ENCODE results near the gene TIAM2. TPM values are rescaled to one million over a fixed set of nuclear protein-coding genes. Genes with fewer than 3 reads are reported as not detected.

The TIAM2 gene
- total RNA-seq, 2 experiments from 2014 or later: 4.4 to 5.3 TPM

DNA sequence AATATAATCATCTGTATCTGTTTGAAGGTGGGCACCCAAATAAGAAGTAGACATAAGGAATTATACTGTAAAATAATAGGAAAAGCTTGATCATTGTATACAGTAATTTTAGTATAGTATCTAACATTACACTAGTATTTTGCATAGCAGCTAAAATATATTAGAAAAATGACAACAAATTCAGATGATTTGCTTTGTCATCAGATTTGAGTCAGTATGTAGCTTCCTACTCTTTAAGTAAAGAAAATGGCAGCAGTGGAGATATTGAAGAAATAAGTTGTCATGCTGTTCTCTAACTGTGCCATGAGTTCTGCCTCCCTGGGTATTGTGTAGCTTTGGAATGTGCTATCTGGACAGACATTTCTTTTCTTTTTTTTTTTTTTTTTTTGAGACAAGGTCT is 74.4 kb downstream of the TIAM2 start:
- Histone ChIP-seq H3K4me3 (ENCODE audit: low read length) (no peak overlapping the region), H3K27me3 (ENCODE audit: control insufficient read depth in 1 of 2, insufficient read depth in 2 of 2, low read length in 2 of 2) (no peaks in the 10 kb centered on the region), H3K36me3 (ENCODE audit: insufficient read depth, low read length) (no peaks in the 10 kb centered on the region), H3K4me1 (ENCODE audit: insufficient read depth, low read length) (no peaks in the 10 kb centered on the region), H3K9me3 (ENCODE audit: control insufficient read depth in 1 of 2, insufficient read depth in 1 of 2, low read length in 2 of 2) (no peaks in the 10 kb centered on the region), H3K27ac (ENCODE audit: low read depth in 1 of 2, low read length in 2 of 2) (no peak overlapping the region)
- no peaks in the 10 kb centered on the region for H3K36me3 Mint-ChIP-seq (ENCODE audit: low read depth)
- intact Hi-C loops (cut with DNase I, micrococcal nuclease): no loop called here
- no peak overlapping the region for H3K4me3 Mint-ChIP-seq
- no peaks in the 10 kb centered on the region for H3K27me3 Mint-ChIP-seq
- H3K4me1 Mint-ChIP-seq (ENCODE audit: low read depth): no peaks in the 10 kb centered on the region
- no peak for DNase-seq
- ChIA-PET CTCF (interaction anchor here (0.7 kb wide), 1 partner anchor 47 kb away, joined by 4 read pairs; no protein-coding TSS in a partner anchor), POLR2A (no interaction called here)
- TF ChIP-seq, protein P1, sequence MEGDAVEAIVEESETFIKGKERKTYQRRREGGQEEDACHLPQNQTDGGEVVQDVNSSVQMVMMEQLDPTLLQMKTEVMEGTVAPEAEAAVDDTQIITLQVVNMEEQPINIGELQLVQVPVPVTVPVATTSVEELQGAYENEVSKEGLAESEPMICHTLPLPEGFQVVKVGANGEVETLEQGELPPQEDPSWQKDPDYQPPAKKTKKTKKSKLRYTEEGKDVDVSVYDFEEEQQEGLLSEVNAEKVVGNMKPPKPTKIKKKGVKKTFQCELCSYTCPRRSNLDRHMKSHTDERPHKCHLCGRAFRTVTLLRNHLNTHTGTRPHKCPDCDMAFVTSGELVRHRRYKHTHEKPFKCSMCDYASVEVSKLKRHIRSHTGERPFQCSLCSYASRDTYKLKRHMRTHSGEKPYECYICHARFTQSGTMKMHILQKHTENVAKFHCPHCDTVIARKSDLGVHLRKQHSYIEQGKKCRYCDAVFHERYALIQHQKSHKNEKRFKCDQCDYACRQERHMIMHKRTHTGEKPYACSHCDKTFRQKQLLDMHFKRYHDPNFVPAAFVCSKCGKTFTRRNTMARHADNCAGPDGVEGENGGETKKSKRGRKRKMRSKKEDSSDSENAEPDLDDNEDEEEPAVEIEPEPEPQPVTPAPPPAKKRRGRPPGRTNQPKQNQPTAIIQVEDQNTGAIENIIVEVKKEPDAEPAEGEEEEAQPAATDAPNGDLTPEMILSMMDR (IDR thresholded peaks at IDR 0.05): no peak
- no peak overlapping the region for H3K27ac Mint-ChIP-seq
- ATAC-seq (ENCODE audit: poor library complexity): no peak
- no peaks in the 10 kb centered on the region for H3K9me3 Mint-ChIP-seq

DNA sequence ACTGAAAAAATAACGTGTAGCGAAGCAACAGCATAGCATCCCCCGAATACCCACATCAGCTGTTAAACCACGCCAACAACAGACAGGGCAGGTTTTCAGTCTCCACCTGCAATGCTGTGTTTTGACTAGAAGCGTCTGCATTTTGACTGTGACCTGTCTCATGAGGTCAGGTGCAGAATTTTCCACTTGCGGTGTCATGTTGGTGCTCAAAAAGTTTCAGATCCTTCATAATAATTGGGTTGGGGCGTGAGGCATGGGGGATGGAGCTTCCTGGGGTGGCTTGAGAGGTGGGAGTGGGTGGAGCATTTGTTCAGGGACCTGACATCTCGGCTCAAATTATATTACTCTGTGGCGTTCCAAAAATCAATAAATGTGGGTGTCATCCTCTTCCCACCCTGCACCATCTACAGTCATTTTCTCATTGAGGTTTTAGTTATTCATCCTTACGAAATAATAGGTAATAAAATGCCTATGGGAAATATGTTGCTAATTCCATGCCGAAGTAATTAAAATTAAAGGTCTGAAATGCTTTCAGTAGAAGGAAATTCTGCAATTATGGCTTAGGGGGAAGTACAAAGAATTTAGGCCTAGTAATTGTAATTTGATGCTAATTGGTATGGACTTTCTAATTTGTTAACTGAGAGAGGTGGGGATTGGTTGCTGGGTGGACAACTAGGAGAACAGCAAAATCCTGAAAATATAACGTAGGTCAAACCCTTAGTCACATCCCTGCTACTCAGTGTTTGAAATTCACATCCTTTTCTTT is 81.0 kb downstream of the TIAM2 start:
- Mint-ChIP-seq H3K27ac (no peak overlapping the region), H3K36me3 (ENCODE audit: low read depth) (no peaks in the 10 kb centered on the region), H3K27me3 (no peaks in the 10 kb centered on the region), H3K9me3 (no peaks in the 10 kb centered on the region), H3K4me1 (ENCODE audit: low read depth) (no peaks in the 10 kb centered on the region), H3K4me3 (no peak overlapping the region)
- Histone ChIP-seq H3K27ac (ENCODE audit: low read depth in 1 of 2, low read length in 2 of 2) (no peak overlapping the region), H3K4me3 (ENCODE audit: low read length) (no peak overlapping the region), H3K27me3 (ENCODE audit: control insufficient read depth in 1 of 2, insufficient read depth in 2 of 2, low read length in 2 of 2) (no peaks in the 10 kb centered on the region), H3K9me3 (ENCODE audit: control insufficient read depth in 1 of 2, insufficient read depth in 1 of 2, low read length in 2 of 2) (no peaks in the 10 kb centered on the region), H3K36me3 (ENCODE audit: insufficient read depth, low read length) (no peaks in the 10 kb centered on the region), H3K4me1 (ENCODE audit: insufficient read depth, low read length) (no peaks in the 10 kb centered on the region)
- no peak for DNase-seq
- CTCF ChIA-PET: no interaction called here
- ATAC-seq (ENCODE audit: poor library complexity): no peak
- intact Hi-C loops (cut with DNase I, micrococcal nuclease): no loop called here
- TF ChIP-seq, protein P1 (IDR thresholded peaks at IDR 0.05): no peak
- POLR2A ChIA-PET: no interaction called here

DNA sequence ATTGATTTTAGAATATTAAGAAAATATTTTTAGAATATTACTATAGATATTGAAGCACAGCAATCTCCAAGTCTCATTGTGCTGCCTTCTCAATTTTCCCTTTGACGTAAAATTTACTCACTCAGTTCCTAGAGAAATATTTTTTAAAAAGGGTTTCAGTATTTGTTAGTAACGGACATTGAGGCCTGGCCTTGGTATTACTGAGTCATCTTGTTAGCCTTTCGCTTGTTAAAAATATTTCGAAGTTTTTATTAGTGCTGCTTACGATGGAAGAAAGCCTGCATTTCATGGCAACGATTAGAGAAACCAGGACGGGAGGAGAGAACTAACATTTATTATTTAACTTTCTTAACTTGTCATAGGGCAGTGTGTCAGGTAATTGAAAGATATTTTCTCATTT is 82.2 kb downstream of the TIAM2 start:
- H3K4me1 Mint-ChIP-seq (ENCODE audit: low read depth): no peaks in the 10 kb centered on the region
- H3K27me3 ChIP-seq (ENCODE audit: control insufficient read depth in 1 of 2, insufficient read depth in 2 of 2, low read length in 2 of 2): no peaks in the 10 kb centered on the region
- no peaks in the 10 kb centered on the region for H3K4me1 ChIP-seq (ENCODE audit: insufficient read depth, low read length)
- H3K36me3 Mint-ChIP-seq (ENCODE audit: low read depth): no peaks in the 10 kb centered on the region
- no peaks in the 10 kb centered on the region for H3K9me3 Mint-ChIP-seq
- no peak overlapping the region for H3K27ac ChIP-seq (ENCODE audit: low read depth in 1 of 2, low read length in 2 of 2)
- no peak overlapping the region for H3K27ac Mint-ChIP-seq
- ChIA-PET POLR2A (no interaction called here), CTCF (no interaction called here)
- TF ChIP-seq, protein P1 (IDR thresholded peaks at IDR 0.05): no peak
- no peak overlapping the region for H3K4me3 ChIP-seq (ENCODE audit: low read length)
- H3K36me3 ChIP-seq (ENCODE audit: insufficient read depth, low read length): no peaks in the 10 kb centered on the region
- intact Hi-C loops (cut with DNase I, micrococcal nuclease): no loop called here
- DNase-seq: no peak
- H3K9me3 ChIP-seq (ENCODE audit: control insufficient read depth in 1 of 2, insufficient read depth in 1 of 2, low read length in 2 of 2): no peaks in the 10 kb centered on the region
- no peak for ATAC-seq (ENCODE audit: poor library complexity)
- no peak overlapping the region for H3K4me3 Mint-ChIP-seq
- H3K27me3 Mint-ChIP-seq: no peaks in the 10 kb centered on the region

Measured in CD4-positive, alpha-beta T cell (primary cell).